HG03095 (cell line): ENCODE measurements around the gene GNPTG.

Source experiments
- ATAC-seq: cut with Tn5 transposase; IDR thresholded peaks from one replicate; pipeline ENCODE4 v1.9.1; 2021; ENCODE audit warnings: moderate library complexity; ENCODE audit not compliant: unreplicated experiment

The GNPTG gene

GRCh38 chr16:1367486-1368174 lies 15.9 kb downstream of the GNPTG start:
- no peak for ATAC-seq

DNA sequence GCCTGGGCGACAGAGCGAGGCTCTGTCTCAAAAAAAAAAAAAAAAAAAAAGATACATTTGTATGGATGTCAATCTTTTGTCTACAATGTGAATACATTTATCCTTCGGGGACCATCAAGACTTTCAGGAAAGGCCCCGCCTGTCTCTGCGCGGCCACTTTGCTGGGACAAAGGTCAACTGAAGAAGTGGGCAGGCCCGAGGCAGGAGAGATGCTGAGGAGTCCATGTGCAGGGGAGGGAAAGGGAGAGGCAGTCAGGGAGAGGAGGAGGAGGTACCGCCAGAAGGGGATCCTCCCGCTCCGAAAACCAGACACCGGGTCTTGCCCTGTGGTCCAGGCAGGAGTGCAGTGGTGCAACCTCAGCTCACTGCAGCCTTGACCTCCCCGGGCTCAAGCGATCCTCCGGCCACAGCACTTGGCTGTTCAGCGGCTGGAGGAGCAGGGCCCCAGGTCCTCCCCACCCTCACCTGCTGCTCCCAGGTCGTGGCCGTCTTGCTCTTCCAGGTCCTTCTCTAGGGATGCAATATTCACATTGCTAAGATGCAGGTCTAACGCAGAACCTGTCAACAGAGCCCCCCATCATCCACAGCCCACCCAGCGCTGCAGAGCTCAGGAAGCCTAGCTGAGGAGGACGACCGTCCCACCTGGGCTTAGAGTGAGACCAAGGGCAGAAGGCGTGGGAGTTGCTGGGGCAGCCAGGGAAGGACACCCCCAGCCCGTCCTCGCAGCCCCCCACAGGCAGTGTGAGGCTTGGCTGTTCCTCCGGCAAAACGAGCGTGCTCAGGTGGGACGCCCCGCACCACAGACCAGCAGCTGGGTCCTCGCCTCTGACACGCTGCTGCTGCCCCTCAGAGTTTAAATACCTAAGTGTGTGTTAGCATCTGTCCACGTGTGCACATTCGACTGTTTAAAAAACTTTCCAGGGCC lies 19.6 kb downstream of the GNPTG start:
- no peak for ATAC-seq

- ATAC-seq: no peak
These were observed 20.7 kb downstream of the GNPTG start for GRCh38 chr16:1372292-1372950.

DNA sequence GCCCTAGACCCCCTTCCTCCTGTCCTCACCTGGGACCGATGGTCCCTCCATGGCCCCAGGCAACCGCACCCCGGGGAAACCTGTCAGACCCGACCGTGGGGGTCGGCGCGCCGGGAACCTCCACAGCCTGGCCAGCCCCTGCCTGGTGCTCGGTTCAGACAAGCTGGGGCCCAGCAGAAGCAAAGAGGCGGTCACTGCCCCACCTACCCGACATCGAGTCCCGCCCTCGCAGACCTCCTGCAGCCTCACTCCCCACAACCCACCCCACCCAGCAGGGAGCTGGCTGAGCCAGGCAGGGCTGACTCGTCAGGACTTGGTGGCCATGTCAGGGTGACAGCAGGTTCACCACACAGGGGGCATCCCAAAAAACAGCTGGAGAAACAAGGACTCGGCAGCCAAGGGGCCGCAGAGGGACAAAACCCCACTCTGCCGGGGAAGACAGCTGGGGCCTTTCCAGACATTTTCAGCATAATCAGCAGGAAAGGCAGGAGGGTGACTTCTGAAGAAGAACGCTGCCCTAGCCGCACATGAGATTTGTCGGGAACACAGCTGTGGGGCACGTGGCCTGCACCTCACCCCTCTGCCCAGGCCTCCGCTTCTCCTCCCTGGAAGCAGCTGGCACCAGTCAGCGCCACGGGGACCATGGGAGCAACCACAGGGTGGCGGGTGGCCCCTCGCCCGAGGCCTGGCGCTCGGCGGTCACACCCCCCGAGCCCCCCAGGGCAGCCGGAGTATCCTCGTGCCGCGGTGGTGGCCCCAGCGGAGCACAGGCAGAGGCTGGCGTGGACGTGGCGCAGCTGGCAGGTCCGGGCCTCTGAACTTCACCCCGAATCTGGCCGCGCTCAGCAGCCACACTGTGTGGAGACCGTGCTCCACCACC lies 22.9 kb downstream of the GNPTG start:
- no peak for ATAC-seq

GRCh38 chr16:1375298-1375640 lies 23.5 kb downstream of the GNPTG start:
- ATAC-seq: no peak

DNA sequence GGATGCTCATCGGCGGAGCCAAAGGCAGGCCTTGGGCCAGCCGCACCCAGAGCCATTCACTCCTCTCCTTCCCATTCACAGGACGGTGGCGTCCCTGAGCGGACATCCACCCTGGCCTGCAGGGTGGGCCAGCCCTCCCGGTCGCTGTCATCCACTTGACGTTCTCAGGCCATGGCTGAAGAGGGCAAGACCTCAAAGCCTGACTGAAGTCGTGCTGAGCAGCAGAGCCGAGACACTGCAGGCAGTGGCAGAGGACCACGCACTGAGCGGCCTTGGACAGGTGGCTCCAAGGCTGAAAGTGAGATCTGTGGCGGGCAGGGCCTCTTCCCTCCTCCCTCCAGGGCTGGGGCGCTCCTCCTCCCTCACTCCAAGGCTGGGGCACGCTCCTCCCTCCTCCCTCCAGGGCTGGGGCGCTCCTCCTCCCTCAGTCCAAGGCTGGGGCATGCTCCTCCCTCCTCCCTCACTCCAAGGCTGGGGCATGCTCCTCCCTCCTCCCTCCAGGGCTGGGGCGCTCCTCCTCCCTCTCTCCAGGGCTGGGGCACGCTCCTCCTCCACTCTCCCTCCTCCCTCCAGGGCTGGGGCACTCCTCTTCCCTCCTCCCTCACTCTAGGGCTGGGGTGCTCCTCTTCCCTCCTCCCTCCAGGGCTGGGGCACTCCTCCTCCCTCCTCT lies 24.1 kb downstream of the GNPTG start:
- ATAC-seq: no peak

- ATAC-seq: no peak
These were observed 25.8 kb downstream of the GNPTG start for GRCh38 chr16:1377406-1378010.

- ATAC-seq: no peak
These were observed 26.5 kb downstream of the GNPTG start for GRCh38 chr16:1378087-1378803.

- no peak for ATAC-seq
These were observed 27.1 kb downstream of the GNPTG start for GRCh38 chr16:1378804-1379303.

- no peak for ATAC-seq
These were observed 27.8 kb downstream of the GNPTG start for GRCh38 chr16:1379304-1380076.

DNA sequence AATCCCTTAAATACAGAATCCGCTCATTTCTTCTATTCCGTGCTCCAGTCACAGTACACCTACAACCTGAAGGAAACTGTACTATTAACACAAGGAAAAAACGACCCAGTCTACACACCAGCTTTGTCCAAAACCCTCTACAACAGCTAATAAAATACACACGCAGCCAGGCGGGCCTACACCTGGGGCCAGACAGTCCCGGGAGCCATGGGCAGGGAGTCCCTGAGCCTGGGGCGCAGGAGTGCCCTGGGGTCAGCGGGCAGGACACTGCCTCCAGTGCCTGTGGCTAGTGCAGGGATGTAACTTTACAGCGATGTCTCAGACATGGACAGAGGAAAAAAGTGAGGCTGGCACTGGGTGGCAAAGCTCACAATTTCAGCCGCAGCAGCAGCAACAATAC lies 28.5 kb downstream of the GNPTG start:
- ATAC-seq: no peak

DNA sequence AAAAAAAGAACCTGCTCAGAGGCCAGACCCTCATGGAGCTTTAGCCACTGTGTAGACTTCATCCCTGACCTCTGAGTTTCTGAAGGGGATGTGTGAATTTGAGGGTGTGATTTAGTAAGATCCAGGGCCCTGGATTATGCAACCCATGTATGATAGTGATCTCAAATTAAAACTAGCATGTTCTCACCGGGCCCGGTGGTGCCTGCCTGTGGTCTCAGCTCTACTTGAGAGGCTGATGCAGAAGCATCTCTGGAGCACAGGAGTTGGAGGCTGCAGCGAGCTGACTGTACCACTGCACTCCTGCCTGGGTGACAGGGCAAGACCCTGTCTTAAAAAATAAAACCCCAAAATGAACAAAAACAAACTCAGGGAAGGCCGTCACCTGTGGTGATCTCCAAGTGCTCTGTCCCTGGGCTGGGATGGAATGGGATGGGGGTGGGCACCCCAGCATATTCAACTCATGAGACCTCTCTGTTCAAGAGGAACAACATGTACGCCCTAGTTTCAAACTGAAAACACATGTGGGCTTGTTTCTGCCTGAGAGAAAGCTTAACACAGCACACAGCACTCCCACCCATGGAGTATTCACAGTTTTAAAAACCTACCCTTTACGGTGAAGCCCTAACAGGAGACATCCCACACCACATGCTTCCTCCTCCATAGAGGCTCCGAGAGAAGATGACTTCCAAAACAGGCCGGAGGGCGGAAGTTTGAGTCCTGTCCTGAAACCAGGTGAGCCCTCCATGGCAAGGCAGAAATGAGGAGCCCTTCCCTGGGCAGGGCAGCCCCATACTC lies 30.1 kb downstream of the GNPTG start:
- no peak for ATAC-seq

GRCh38 chr16:1383556-1383955 lies 31.8 kb downstream of the GNPTG start:
- ATAC-seq: no peak

- ATAC-seq: no peak
These were observed 33.5 kb downstream of the GNPTG start for GRCh38 chr16:1385232-1385631.

DNA sequence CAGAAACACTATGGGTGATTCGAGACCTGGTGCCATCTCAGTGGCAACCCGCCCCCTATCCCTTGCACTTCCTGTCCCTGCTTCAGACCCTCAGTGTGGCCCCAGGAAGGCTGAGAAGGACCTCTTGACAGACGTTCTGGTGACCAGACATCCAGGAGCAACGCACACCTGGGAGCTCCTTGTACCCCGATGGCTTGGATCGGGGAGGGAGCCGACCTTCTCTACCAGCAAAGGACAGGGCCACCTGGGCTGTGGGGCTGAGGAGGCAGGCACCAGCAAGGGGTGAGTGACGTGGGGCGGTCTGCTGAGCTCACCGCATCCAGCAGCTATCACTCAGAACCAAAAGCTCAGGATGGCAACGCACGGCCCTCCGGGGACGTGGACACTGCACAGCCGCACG lies 35.6 kb downstream of the GNPTG start:
- no peak for ATAC-seq

- no peak for ATAC-seq
These were observed 38.0 kb downstream of the GNPTG start for GRCh38 chr16:1389762-1390161.

DNA sequence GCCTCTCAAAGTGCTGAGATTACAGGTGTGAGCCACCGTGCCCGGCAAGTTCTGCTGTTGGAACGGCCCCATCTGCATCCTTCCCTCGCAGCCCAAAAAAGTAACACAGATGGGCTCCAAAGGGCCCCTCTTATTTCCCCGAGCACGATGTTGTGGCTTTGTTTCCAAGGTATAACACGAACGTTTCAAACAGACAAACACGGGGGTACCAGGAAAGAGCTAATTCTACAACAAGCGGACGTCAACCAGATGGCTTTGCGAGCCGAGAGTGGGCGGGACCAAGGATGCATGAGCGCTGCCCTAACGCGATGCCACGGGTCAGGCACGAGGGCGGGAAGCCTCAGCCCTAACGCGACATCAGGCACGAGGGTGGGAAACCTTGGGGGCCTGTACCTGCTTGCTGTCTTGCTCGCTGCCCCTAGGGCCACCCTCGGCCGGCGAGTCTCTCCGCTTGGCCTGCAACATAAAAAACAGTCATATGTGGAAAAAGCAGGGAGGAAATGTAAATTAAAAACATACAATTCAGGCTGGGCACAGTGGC lies 38.6 kb downstream of the GNPTG start:
- no peak for ATAC-seq
